ENCODE data around the gene FBN1.

Gene FBN1

GRCh38 chr15:48479751-48480150 is 165.8 kb downstream of the FBN1 start:
- ChIA-PET POLR2A (no interaction called here), CTCF (interaction anchor here (0.5 kb wide), 1 partner anchor 35 kb away, joined by 3 read pairs; no protein-coding TSS in a partner anchor)

GRCh38 chr15:48478581-48478980 is 166.9 kb downstream of the FBN1 start:
- no peaks in the 10 kb centered on the region for H3K4me1 ChIP-seq (ENCODE audit: control insufficient read depth, insufficient read depth, low read length)
- ChIA-PET CTCF (interaction anchor here (0.6 to 0.7 kb wide), 2 partner anchors 33 to 71 kb away, joined by 3 to 4 read pairs; no protein-coding TSS in a partner anchor), POLR2A (no interaction called here)
- peaks cover 0 to 10% of the 10 kb centered on the region in 2 experiments; a peak in 1 of 3 replicates for H3K36me3 ChIP-seq (ENCODE audit: control insufficient read depth in 2 of 2, insufficient read depth in 1 of 2, low read length in 2 of 2)
- no peak overlapping the region for H3K27ac ChIP-seq (ENCODE audit: extremely low read depth, low read depth, low read length)
- no peak for TF ChIP-seq GFI1B (tag by site-specific recombination; IDR thresholded peaks at IDR 0.05)
- TF ChIP-seq ZNF561 (tag by site-specific recombination; IDR thresholded peaks at IDR 0.05; ENCODE audit: borderline replicate concordance) = no peak
- TF ChIP-seq ZFP69B (tag by site-specific recombination; IDR thresholded peaks at IDR 0.05) = no peak
- TF ChIP-seq ZNF624 (tag by site-specific recombination; IDR thresholded peaks at IDR 0.05) = no peak
- no peak for TF ChIP-seq TRIM28 (IDR thresholded peaks at IDR 0.05; ENCODE audit: borderline replicate concordance, low read length)
- no peak for TF ChIP-seq ZNF513 (tag by site-specific recombination; IDR thresholded peaks at IDR 0.05)
- no peak for TF ChIP-seq ZNF311 (tag by site-specific recombination; IDR thresholded peaks at IDR 0.05; ENCODE audit: borderline replicate concordance)
- TF ChIP-seq HOXD13 (CRISPR knock-in tag; IDR thresholded peaks at IDR 0.05; ENCODE audit: borderline replicate concordance) = no peak
- no peak for TF ChIP-seq ZNF670 (tag by site-specific recombination; IDR thresholded peaks at IDR 0.05; ENCODE audit: low read depth)
- TF ChIP-seq ZFP37 (tag by site-specific recombination; IDR thresholded peaks at IDR 0.05) = no peak
- no peak for TF ChIP-seq ZNF558 (tag by site-specific recombination; IDR thresholded peaks at IDR 0.05)
- TF ChIP-seq ZNF23 (tag by site-specific recombination; IDR thresholded peaks at IDR 0.05; ENCODE audit: borderline replicate concordance) = no peak
- TF ChIP-seq ATF2 (tag by site-specific recombination; IDR thresholded peaks at IDR 0.05; ENCODE audit: low read depth) = no peak
- no peak overlapping the region for H3K4me3 ChIP-seq (ENCODE audit: low read depth, low read length)
- H3K9me3 ChIP-seq (ENCODE audit: control insufficient read depth, insufficient read depth, low read depth, low read length) = no peaks in the 10 kb centered on the region

More at GRCh38 chr15:48479751-48480150, 165.8 kb downstream of the FBN1 start:
- Histone ChIP-seq H3K27ac (ENCODE audit: extremely low read depth, low read depth, low read length) (no peak overlapping the region), H3K4me3 (ENCODE audit: low read depth, low read length) (no peak overlapping the region), H3K36me3 (ENCODE audit: control insufficient read depth in 2 of 2, insufficient read depth in 1 of 2, low read length in 2 of 2) (peaks cover 0 to 10% of the 10 kb centered on the region in 2 experiments; a peak in 1 of 3 replicates), H3K9me3 (ENCODE audit: control insufficient read depth, insufficient read depth, low read depth, low read length) (no peaks in the 10 kb centered on the region), H3K4me1 (ENCODE audit: control insufficient read depth, insufficient read depth, low read length) (no peaks in the 10 kb centered on the region)
- TF ChIP-seq ZEB2 (tag by site-specific recombination; IDR thresholded peaks at IDR 0.05) = no peak
- no peak for TF ChIP-seq ZNF16 (tag by site-specific recombination; IDR thresholded peaks at IDR 0.05; ENCODE audit: low read depth)
- TF ChIP-seq ZNF132 (tag by site-specific recombination; IDR thresholded peaks at IDR 0.05; ENCODE audit: borderline replicate concordance) = no peak
- no peak for TF ChIP-seq ZNF266 (tag by site-specific recombination; IDR thresholded peaks at IDR 0.05; ENCODE audit: low read depth)
- no peak for TF ChIP-seq RBAK (tag by site-specific recombination; IDR thresholded peaks at IDR 0.05)
- TF ChIP-seq ZNF223 (tag by site-specific recombination; IDR thresholded peaks at IDR 0.05) = no peak
- no peak for TF ChIP-seq ZNF155 (tag by site-specific recombination; IDR thresholded peaks at IDR 0.05)
- no peak for TF ChIP-seq ZNF335 (tag by site-specific recombination; conservative IDR thresholded peaks at IDR 0.05)
- no peak for TF ChIP-seq ZNF830 (tag by site-specific recombination; IDR thresholded peaks at IDR 0.05; ENCODE audit: low read depth)
- no peak for TF ChIP-seq ZNF221 (tag by site-specific recombination; IDR thresholded peaks at IDR 0.05; ENCODE audit: borderline replicate concordance)

All from HEK293 (cell line).